HUES6 (cell line): Measurements from ENCODE around the gene ZNF860.

Source experiments
- H3K27ac ChIP-seq: 2 replicates; pipeline ENCODE4 v1.7.0; 2013; ENCODE audit warnings: low read depth, mild to moderate bottlenecking, low read length, inconsistent platforms
- H3K27me3 ChIP-seq: 2 replicates; pipeline ENCODE4 v1.6.1; 2013; ENCODE audit warnings: low read length; ENCODE audit not compliant: control insufficient read depth, insufficient read depth
- H3K36me3 ChIP-seq: 2 replicates; pipeline ENCODE4 v1.6.1; 2013; ENCODE audit warnings: low read length; ENCODE audit not compliant: control insufficient read depth, insufficient read depth
- H3K4me1 ChIP-seq: 2 replicates; pipeline ENCODE4 v1.6.1; 2013; ENCODE audit warnings: low read length; ENCODE audit not compliant: control insufficient read depth, insufficient read depth
- H3K4me3 ChIP-seq: 2 replicates; pipeline ENCODE4 v1.5.1; 2013; ENCODE audit warnings: low read depth, low read length
- H3K9ac ChIP-seq: one replicate; pipeline ENCODE4 v1.6.1; 2013; ENCODE audit warnings: mild to moderate bottlenecking, low read length
- H3K9me3 ChIP-seq: 2 replicates; pipeline ENCODE4 v1.6.1; 2013; ENCODE audit warnings: low read depth, low read length; ENCODE audit not compliant: control insufficient read depth, insufficient read depth

Gene ZNF860

DNA sequence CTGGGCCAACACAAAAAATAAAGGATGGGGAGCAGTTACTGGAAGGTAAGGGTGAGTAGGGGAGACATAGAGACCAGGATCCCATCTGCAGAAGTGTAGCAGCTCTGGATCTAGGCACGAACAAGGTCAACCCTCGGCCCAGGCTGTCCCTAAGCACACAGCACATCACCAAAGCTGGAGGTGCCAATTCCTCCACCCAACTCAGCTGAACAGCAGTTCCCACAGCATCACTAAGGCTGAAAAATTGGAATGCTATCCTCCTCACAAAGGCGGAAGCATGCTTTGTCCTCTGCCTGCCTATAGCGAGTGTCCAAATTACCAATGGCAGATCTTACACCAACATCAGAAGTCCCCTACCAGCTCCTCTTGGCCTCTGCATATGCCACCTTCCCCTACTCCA is 34.4 kb upstream of the ZNF860 start:
- Histone ChIP-seq H3K27ac (no peak overlapping the region), H3K27me3 (no peaks in the 10 kb centered on the region), H3K9me3 (peaks cover 7% of the 10 kb centered on the region; the same call in 1 of the 2 replicates), H3K36me3 (no peaks in the 10 kb centered on the region), H3K4me1 (peaks cover 29% of the 10 kb centered on the region), H3K9ac (no peak overlapping the region), H3K4me3 (no peak overlapping the region)

- Histone ChIP-seq H3K4me1 (peaks cover 29% of the 10 kb centered on the region), H3K9me3 (peaks cover 7% of the 10 kb centered on the region; the same call in 1 of the 2 replicates), H3K36me3 (no peaks in the 10 kb centered on the region), H3K9ac (no peak overlapping the region), H3K27ac (no peak overlapping the region), H3K4me3 (no peak overlapping the region), H3K27me3 (no peaks in the 10 kb centered on the region)
These were observed 33.9 kb upstream of the ZNF860 start for GRCh38 chr3:31947671-31948091.

- Histone ChIP-seq H3K4me3 (no peak overlapping the region), H3K9ac (no peak overlapping the region), H3K4me1 (peaks cover 29% of the 10 kb centered on the region), H3K27ac (no peak overlapping the region), H3K9me3 (peaks cover 7% of the 10 kb centered on the region; the same call in 1 of the 2 replicates), H3K36me3 (no peaks in the 10 kb centered on the region), H3K27me3 (no peaks in the 10 kb centered on the region)
These were observed 33.3 kb upstream of the ZNF860 start for GRCh38 chr3:31948280-31948679.

DNA sequence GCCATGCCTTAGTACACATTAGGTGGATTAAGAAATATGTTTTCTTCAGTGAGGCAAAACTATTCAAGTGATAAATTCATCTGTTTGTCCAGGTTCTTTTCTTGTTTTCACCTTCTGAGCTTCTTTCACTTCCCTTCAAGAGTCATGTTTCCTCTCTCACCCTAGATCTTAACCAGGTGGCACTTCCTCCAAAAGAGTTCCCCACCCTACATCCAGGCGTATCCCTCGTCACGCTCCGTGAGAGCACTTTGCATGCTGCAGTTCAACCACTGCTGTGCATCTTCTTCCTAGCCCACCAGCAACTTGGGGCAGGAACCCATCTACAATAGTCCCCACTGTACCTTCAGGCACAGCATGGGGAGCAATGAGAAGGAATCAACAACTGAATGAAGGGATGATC is 29.3 kb upstream of the ZNF860 start:
- H3K27me3 ChIP-seq = no peaks in the 10 kb centered on the region
- no peak overlapping the region for H3K4me3 ChIP-seq
- peaks cover 7% of the 10 kb centered on the region; the same call in 1 of the 2 replicates for H3K36me3 ChIP-seq
- peaks cover 24% of the 10 kb centered on the region for H3K9me3 ChIP-seq
- no peak overlapping the region for H3K9ac ChIP-seq
- H3K27ac ChIP-seq = no peak overlapping the region
- H3K4me1 ChIP-seq = peaks cover 13% of the 10 kb centered on the region

DNA sequence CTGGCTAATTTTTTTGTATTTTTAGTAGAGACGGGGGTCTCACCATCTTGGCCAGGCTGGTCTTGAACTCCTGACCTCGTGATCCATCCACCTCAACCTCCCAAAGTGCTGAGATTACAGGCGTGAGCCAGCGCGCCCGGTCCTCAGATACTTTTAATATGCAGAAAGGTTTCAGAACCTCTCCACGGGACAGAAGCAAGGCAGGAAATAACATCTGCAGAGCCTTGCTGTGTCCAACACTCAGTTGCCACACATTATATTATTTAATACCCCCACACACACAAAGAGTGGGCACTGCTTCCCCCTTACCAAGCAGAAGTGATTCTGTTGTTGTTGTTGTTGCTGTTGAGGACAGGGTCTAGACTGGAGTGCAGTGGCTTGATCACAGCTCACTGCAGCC is 28.5 kb upstream of the ZNF860 start:
- H3K36me3 ChIP-seq = peaks cover 7% of the 10 kb centered on the region; the same call in 1 of the 2 replicates
- H3K27me3 ChIP-seq = no peaks in the 10 kb centered on the region
- H3K9ac ChIP-seq = no peak overlapping the region
- H3K9me3 ChIP-seq = peaks cover 24% of the 10 kb centered on the region
- no peak overlapping the region for H3K4me3 ChIP-seq
- no peak overlapping the region for H3K27ac ChIP-seq
- H3K4me1 ChIP-seq = peaks cover 8% of the 10 kb centered on the region

DNA sequence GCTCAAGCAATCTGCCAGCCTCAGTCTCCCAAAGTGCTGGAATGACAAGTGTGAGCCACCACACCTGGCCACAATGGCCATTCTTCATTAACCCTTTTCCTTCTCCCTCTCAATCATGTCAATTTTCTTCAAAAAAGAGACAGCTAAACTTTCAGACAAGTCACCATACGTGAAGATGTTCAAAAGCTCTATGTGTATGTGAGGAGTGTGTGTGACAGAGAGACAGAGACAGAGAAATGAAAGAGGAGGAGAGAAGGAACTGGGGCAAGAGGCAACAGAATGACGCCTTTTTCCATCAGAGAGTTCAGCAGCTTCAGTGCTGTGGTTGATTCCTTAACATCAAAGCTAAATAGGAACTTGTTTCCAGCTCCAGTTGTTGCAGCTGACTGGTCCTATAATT is 27.9 kb upstream of the ZNF860 start:
- Histone ChIP-seq H3K4me3 (no peak overlapping the region), H3K9ac (no peak overlapping the region), H3K27me3 (no peaks in the 10 kb centered on the region), H3K4me1 (peaks cover 9% of the 10 kb centered on the region; the same call in 1 of the 2 replicates), H3K27ac (no peak overlapping the region), H3K36me3 (peaks cover 7% of the 10 kb centered on the region; the same call in 1 of the 2 replicates), H3K9me3 (peaks cover 24% of the 10 kb centered on the region)

DNA sequence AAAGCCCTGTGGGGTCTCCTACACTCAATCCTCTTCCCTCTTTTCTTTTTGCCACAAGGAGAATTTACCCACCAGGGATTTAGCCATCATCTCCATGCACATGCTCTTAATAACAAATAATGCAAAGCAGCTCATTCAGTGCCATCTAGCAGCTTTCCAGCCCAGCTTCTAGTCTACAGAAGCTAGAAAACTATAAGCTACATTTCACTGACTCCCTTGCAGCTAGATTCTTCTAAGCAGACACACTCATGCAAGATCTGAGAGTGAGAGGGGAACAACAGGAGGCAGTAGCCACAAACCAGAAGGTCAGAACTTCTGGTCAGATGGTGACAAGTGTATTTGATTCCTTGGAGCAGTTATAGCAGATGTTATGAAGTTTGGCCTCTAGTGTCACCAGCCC is 26.0 kb upstream of the ZNF860 start:
- peaks cover 7% of the 10 kb centered on the region; the same call in 1 of the 2 replicates for H3K36me3 ChIP-seq
- no peak overlapping the region for H3K9ac ChIP-seq
- H3K27ac ChIP-seq = no peak overlapping the region
- H3K4me3 ChIP-seq = no peak overlapping the region
- no peaks in the 10 kb centered on the region for H3K27me3 ChIP-seq
- peaks cover 29% of the 10 kb centered on the region for H3K4me1 ChIP-seq
- H3K9me3 ChIP-seq = peaks cover 21% of the 10 kb centered on the region

DNA sequence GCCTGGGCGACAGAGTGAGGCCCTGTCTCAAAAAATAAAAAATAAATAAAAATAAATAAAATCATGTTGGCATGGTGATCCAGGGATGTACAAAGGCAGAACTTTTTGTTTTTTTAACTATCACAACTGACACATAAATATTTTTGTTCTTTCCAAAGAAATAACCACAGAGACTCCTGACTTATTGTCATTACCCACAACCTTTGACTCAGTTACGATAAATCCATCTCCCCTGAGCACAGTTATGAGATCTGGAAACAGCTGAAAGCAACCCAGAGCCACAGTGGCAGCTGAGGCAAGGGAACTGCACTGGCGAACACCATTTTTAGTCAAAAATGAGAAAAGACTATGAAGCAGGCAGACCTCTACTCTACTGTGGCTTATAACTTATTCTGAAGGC is 24.4 kb upstream of the ZNF860 start:
- H3K4me3 ChIP-seq = no peak overlapping the region
- H3K27ac ChIP-seq = no peak overlapping the region
- H3K9ac ChIP-seq = no peak overlapping the region
- H3K9me3 ChIP-seq = peaks cover 17% of the 10 kb centered on the region
- peaks cover 37% of the 10 kb centered on the region for H3K4me1 ChIP-seq
- peaks cover 7% of the 10 kb centered on the region; the same call in 1 of the 2 replicates for H3K36me3 ChIP-seq
- H3K27me3 ChIP-seq = no peaks in the 10 kb centered on the region

DNA sequence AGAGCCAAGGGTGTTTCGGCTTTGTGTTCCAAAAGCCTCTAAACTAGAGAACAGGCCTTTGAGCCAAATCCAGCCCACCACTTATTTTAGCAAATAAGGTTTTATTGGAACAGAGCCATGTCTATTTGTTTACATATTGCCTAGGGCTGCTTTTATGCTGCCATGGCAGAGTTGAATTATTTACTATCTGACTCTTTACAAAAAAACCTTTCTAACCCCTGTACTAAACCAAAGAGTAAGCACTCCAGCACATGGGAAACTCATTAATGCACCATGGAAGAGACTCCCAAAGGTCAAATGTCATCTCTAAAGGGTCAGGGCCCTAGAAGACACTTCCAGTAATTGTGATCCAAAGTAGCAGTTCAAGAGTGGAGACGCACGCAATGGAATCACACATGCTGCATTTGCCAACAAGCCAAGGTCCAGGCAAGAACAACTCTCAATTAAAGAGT is 22.8 kb upstream of the ZNF860 start:
- Histone ChIP-seq H3K4me3 (peak overlapping the region; percentile 39), H3K27ac (peak overlapping the region; percentile 75; the same call in 1 of the 2 replicates)

GRCh38 chr3:31959251-31959650 is 22.3 kb upstream of the ZNF860 start:
- H3K27me3 ChIP-seq = no peaks in the 10 kb centered on the region
- peak overlapping the region; percentile 39 for H3K4me3 ChIP-seq
- H3K36me3 ChIP-seq = peaks cover 7% of the 10 kb centered on the region; the same call in 1 of the 2 replicates
- H3K27ac ChIP-seq = peak overlapping the region; percentile 75
- peaks cover 42% of the 10 kb centered on the region for H3K4me1 ChIP-seq
- peaks cover 17% of the 10 kb centered on the region for H3K9me3 ChIP-seq
- peak overlapping the region; percentile 54 for H3K9ac ChIP-seq

More for the DNA sequence above, 22.8 kb upstream of the ZNF860 start:
- Histone ChIP-seq H3K4me1 (peaks cover 42% of the 10 kb centered on the region), H3K9me3 (peaks cover 17% of the 10 kb centered on the region), H3K36me3 (peaks cover 7% of the 10 kb centered on the region; the same call in 1 of the 2 replicates), H3K27me3 (no peaks in the 10 kb centered on the region), H3K9ac (no peak overlapping the region)

DNA sequence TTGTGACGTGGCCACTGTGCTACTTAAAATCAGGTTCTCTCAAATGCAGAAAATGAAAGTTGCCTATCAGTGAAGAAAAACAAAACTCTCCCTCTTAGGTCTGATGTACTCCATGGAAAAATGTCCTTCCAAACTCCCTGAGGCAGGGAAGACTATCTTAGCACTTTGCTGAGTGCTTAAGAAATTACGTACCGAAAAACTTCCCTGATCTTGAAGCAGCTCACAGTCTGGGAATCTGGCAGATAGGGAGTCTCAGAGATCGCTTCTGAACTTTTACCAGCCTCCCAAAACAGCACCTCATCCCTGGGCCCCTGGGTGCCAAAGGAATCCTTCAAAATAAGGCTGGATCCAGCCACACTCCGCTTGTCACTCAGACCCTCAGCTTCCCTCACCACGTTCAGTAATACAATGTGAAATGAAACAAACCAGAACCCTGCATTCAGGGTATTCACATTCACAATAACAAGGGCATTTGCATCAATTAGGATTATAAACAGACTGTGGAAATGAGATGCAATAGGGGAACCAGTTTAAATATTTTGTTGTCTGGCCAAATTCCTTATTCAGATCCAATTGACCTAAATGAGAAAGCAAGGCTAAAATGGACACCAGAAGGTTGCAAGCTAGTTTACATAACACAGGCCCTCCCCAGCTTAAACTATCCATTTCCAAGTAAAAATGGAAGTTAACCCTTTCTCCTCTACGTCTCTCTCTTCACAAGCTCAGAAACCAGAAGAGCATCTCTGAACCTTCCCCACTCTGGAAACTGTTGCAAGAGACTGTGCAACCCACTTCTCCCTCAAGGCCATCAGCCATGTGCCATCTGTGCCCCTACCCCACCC is 21.4 kb upstream of the ZNF860 start:
- Histone ChIP-seq H3K27me3 (no peaks in the 10 kb centered on the region), H3K9ac (peak overlapping the region; percentile 54), H3K4me3 (peak overlapping the region; percentile 39), H3K27ac (peak overlapping the region; percentile 75), H3K9me3 (peaks cover 11% of the 10 kb centered on the region), H3K36me3 (peaks cover 6% of the 10 kb centered on the region; the same call in 1 of the 2 replicates), H3K4me1 (peaks cover 42% of the 10 kb centered on the region)
